Astrocyte of the cerebellum (primary cell): ENCODE results near the gene ZDBF2.
"Not testable (repeated sequence)": the region's sequence is repeated elsewhere in the genome, so short reads cannot be mapped to it uniquely, and the experiment has no call there.

Experiments
- DNase-seq: peaks from one replicate; pipeline ENCODE4 v3.0.0-alpha.2; 2011; ENCODE audit warnings: low read depth
- H3K4me3 ChIP-seq: 2 replicates; pipeline ENCODE4 v1.5.1; 2011; ENCODE audit warnings: mild to moderate bottlenecking, low read depth, low read length, moderate library complexity
- in situ Hi-C: cut with HindIII; loops from 2 replicates; pipeline ENCODE4 v1.10.0; 2017; ENCODE audit warnings: low sequenced_read_pairs
- TF ChIP-seq, protein P1 (sequence below): IDR thresholded peaks from 2 replicates; pipeline ENCODE4 v1.5.1; 2012; ENCODE audit warnings: low read length, low read depth, moderate library complexity, mild to moderate bottlenecking; ENCODE audit errors: missing control alignments

Gene ZDBF2

DNA sequence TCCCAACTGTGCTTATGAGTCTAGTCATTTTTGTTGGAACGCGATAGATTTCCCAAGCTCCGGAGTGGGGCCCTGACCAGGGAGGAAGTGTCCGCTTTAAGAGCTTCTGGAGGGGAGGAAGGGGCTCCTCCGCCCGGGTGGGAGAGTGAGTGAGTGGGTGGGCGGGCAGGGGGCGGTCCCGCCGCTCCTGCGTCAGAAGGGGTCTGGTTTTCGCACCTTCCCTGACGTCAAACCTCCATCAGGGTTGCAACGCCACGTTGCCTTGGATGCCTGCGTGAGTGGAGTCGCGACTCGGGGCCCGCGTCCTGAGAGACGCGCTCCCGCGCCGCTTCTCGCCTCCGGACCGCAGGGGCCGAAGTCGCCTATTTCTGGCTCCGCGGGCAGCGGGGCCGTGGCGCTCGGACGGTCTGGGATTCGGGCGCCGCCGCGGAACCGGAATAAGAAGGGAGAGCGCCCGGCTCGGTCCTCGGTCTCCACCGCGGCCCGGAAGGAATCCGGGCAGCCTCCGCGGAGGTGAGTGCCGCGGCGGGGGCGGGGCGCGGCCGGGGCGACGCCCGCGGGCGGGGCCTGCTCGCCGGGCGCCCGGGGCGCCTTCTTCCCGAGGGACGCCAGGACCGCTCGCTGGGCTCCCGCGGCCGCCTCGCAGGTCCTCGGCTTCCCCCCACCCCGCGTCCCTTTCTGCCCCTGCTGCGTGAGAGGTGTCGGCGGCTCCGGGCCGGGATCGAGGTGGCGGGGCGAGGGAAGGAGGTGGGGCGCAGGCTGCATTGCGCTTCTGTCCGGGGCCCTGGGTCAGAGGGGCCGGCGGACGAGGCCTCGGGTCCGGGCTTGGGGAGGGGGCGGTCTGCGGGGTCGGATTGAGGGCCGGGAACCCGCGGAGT is at the start of gene ZDBF2:
ZDBF2 (plus strand) TSS at position 230 of the 878 bp plus-strand sequence. CDS start 7,187 bp downstream, outside the sequence.
- TF ChIP-seq, protein P1, sequence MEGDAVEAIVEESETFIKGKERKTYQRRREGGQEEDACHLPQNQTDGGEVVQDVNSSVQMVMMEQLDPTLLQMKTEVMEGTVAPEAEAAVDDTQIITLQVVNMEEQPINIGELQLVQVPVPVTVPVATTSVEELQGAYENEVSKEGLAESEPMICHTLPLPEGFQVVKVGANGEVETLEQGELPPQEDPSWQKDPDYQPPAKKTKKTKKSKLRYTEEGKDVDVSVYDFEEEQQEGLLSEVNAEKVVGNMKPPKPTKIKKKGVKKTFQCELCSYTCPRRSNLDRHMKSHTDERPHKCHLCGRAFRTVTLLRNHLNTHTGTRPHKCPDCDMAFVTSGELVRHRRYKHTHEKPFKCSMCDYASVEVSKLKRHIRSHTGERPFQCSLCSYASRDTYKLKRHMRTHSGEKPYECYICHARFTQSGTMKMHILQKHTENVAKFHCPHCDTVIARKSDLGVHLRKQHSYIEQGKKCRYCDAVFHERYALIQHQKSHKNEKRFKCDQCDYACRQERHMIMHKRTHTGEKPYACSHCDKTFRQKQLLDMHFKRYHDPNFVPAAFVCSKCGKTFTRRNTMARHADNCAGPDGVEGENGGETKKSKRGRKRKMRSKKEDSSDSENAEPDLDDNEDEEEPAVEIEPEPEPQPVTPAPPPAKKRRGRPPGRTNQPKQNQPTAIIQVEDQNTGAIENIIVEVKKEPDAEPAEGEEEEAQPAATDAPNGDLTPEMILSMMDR: no peak
- in situ Hi-C loops: no loop called here
- H3K4me3 ChIP-seq: peak within 1 kb of the TSS; percentile 61
- peak; percentile 32 for DNase-seq

DNA sequence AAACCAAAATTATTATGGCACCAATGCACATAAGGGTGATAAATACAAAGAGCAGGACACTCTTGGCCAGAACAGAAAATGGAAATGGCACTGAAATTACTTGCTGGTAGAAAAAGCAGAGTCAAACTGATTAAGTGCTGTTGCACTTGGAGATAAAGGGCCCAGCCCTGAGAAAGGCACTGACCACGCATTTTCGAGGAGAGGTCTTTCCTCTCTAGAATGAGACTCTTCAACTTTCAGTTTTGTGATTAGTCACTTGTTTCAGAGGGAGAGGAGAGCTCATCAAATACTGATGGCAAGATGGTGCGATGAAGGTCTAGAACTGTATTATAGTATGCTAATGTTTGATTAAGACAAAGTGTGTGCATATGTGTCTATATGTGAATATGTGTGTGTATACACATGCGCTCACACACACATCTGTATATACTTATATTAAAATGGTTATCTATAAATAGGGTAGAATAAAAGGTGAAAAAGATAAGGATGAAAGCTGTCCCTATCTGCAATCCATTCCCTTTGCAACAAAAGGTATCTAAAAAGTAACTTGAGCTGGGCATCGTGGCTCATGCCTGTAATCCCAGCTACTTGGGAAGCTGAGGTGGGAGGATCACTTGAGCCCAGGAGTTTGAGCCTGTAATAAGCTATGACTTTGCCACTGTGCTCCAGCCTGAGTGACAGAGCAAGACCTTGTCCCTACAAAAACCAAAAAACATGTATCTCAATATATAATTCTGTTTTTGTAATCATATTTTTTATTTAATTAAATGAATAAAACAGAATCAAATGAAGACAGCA is 48.8 kb upstream of the ZDBF2 start:
- DNase-seq: no peak
- TF ChIP-seq, protein P1: no peak
- no peak overlapping the region for H3K4me3 ChIP-seq
- in situ Hi-C loops: no loop called here

DNA sequence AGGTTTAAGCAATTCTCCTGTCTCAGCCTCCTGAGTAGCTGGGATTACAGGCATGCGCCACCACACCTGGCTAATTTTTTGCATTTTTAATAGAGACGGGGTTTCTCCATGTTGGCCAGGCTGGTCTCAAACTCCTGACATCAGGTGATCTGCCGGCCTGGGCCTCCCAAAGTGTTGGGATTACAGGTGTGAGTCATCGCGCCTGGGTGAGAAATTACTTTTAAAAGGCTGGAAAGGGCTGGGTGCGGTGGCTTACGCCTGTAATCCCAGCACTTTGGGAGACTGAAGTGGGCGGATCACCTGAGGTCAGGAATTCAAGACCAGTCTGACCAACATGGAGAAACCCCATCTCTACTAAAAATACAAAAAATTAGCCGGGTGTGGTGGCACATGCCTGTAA is 45.8 kb upstream of the ZDBF2 start:
- in situ Hi-C loops, H3K4me3 ChIP-seq, DNase-seq: not testable (repeated sequence)

DNA sequence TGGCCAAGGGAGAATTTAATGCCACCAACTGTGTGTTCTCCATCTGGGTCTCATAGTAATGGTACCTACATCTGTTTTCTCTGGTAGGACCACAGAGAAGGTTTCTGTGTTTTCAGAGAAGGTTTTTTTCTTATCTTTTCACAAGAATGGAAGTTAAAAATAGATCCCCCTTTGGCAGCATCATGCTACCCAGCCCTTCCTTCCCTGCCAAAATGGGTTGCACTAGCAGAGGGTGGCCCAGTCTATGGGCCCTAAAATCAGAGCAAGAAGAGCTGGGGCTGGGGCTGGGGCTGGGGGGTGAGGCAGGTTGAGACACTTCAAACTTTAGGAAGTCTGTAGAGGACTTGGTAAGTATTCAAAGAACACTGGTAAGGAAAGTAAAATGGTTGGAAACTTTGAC is 44.8 kb upstream of the ZDBF2 start:
- TF ChIP-seq, protein P1: no peak
- in situ Hi-C loops: no loop called here
- no peak overlapping the region for H3K4me3 ChIP-seq
- no peak for DNase-seq

DNA sequence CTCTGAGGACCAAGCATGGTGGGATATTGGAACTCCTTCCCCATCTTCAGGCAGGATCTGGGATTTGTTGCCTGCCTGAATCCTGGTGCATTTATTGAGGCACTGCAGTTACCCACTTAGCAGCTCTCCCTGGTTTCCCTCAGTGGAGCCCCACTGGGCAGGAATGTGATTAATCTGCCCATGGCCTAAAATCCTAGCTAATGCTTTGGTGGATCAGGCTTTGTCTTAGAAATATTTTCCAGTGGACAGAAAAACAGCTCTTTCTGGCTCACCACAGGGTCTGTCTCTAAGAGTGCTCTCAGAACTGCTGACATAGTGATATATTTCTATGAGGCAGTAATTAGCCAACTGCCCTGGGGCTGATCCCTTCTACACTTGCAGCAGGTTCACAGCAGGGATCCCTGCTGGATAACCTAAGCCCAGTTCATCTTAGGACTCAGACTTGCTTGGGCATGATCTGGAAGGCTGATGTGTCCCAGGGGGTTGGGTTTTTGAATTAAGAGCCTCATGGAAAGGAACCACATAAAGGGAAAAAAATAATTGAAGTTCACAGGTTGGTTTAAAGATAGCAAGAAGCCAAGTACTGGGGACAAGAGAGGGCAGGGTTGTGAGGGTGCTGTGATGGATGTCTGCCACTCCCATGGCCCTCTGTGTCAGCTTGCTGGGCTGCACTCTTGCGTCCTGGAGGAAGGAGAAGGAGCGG is 44.3 kb upstream of the ZDBF2 start:
- peak; percentile 65 for DNase-seq
- TF ChIP-seq, protein P1: peak; percentile 43
- H3K4me3 ChIP-seq: no peak overlapping the region
- in situ Hi-C loops: no loop called here

DNA sequence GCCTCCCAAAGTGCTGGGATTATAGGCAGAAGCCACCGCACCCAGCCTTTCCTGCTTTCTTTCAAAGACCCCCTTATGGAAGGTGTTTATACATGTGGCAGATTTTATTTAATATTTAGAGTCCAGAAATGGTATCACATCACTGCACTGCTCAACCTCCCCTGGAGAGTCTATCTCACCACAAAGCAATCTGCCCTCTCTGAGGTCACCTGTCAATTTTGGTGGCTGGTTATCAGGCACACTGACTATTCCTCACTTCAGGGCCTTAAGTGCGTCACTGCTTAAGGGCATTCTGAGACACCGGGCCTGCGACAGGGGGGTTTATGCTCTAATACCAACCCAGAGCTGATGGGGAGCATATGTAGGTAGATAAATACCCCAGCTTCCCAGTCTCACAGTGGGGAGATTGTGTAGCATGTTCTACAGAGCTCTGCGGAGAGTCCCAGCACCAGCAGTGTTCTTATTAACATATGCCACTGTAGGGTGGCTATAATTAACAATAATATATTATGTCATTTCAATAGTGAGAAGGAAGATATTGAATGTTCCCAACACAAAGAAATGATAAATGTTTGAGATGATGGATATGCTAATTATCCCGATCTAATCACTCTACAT is 42.7 kb upstream of the ZDBF2 start:
- TF ChIP-seq, protein P1: no peak
- H3K4me3 ChIP-seq: no peak overlapping the region
- in situ Hi-C loops: no loop called here
- no peak for DNase-seq
